PC-9 (cell line): ENCODE data around the gene GOLIM4. TPM values are rescaled to one million over a fixed set of nuclear protein-coding genes. Genes with fewer than 3 reads are reported as not detected.

Source experiments
- BruUV-seq: library from RNA; stranded (reverse); fragments of 400-500 nt; replicated peaks from 2 replicates; lab custom pipeline; 2021; lab: Mats Ljungman, UMichigan
- CTCF ChIA-PET: fragments of 300-600 bp; sonication (Branson Sonifier 250); formaldehyde crosslinking; loops from one replicate; lab custom pipeline; 2022; ENCODE audit warnings: antibody characterized with exemption; lab: Charles Lee
- POLR2A ChIA-PET: fragments of 300-600 bp; sonication (Branson Sonifier 250); formaldehyde crosslinking; loops from one replicate; lab custom pipeline; 2022; ENCODE audit warnings: antibody characterized with exemption; ENCODE audit not compliant: unreplicated experiment; lab: Charles Lee
- DNase-seq, 2 experiments: peaks; one replicate each; pipeline versions ENCODE4 v3.0.0 to v3.0.0-alpha.2; 2015 to 2022; ENCODE audit warnings: mixed read lengths in 1 of 2
- H2AFZ ChIP-seq: fragments of 200-600 bp; sonication (generic); 2 replicates; pipeline ENCODE4 v1.8.1; 2017; ENCODE audit warnings: antibody characterized with exemption
- H3F3A ChIP-seq: fragments of 200-600 bp; sonication (generic); 2 replicates; pipeline ENCODE4 v1.8.1; 2017; ENCODE audit warnings: antibody characterized with exemption, mild to moderate bottlenecking, low read depth; ENCODE audit not compliant: insufficient read depth
- H3K27ac ChIP-seq: fragments of 200-600 bp; sonication (generic); 2 replicates; pipeline ENCODE4 v1.6.1; 2016; ENCODE audit warnings: mixed run types
- H3K27me3 ChIP-seq: fragments of 200-600 bp; sonication (generic); 2 replicates; pipeline ENCODE4 v1.6.1; 2016; ENCODE audit warnings: low read depth, mixed run types; ENCODE audit not compliant: insufficient read depth
- H3K36me3 ChIP-seq: fragments of 200-600 bp; sonication (generic); 2 replicates; pipeline ENCODE4 v1.6.1; 2016; ENCODE audit warnings: low read depth, mixed run types
- H3K4me1 ChIP-seq: fragments of 200-600 bp; sonication (generic); replicated peaks from 2 replicates; pipeline ENCODE4 v1.6.1; 2016; ENCODE audit warnings: mixed run types; ENCODE audit not compliant: insufficient read depth
- H3K4me2 ChIP-seq: fragments of 200-600 bp; sonication (generic); 2 replicates; pipeline ENCODE4 v1.6.1; 2017; ENCODE audit warnings: mixed run types
- H3K4me3 ChIP-seq: fragments of 200-600 bp; sonication (generic); 2 replicates; pipeline ENCODE4 v1.6.1; 2016; ENCODE audit warnings: mixed run types
- H3K79me2 ChIP-seq: fragments of 200-600 bp; sonication (generic); 2 replicates; pipeline ENCODE4 v1.6.1; 2017; ENCODE audit warnings: low read depth, mixed run types
- H3K9me2 ChIP-seq: fragments of 200-600 bp; sonication (generic); 2 replicates; pipeline ENCODE4 v1.8.1; 2017; ENCODE audit warnings: mild to moderate bottlenecking; ENCODE audit not compliant: insufficient read depth
- H3K9me3 ChIP-seq: fragments of 200-600 bp; sonication (generic); 2 replicates; pipeline ENCODE4 v1.8.1; 2016; ENCODE audit warnings: low read depth; ENCODE audit not compliant: insufficient read depth
- H4K20me1 ChIP-seq: fragments of 200-600 bp; sonication (generic); 2 replicates; pipeline ENCODE4 v1.8.1; 2017; ENCODE audit not compliant: insufficient read depth
- CTCF ChIP-seq: fragments of 200-600 bp; sonication (generic); conservative IDR thresholded peaks from 2 replicates; pipeline ENCODE4 v1.6.1; 2017; ENCODE audit warnings: mixed run types, antibody characterized with exemption, mild to moderate bottlenecking, moderate library complexity
- EZH2 ChIP-seq: fragments of 200-600 bp; sonication (generic); IDR thresholded peaks from 2 replicates; pipeline ENCODE4 v1.8.0; 2017; ENCODE audit warnings: antibody characterized with exemption, low read depth
- intact Hi-C: fragments of 100-400 bp; cut with micrococcal nuclease; formaldehyde crosslinking; loops from one replicate; pipeline ENCODE4 v1.10.0; 2022; ENCODE audit not compliant: unreplicated experiment
- total RNA-seq: library from RNA; stranded (reverse); gene quantifications from 2 replicates; pipeline ENCODE4 v1.2.3, GENCODE V29; 2021

Gene GOLIM4
- total RNA-seq, 1 experiment from 2014 or later = 17.5 TPM

- no peak for DNase-seq
- ChIA-PET POLR2A (interaction anchor here (0.6 kb wide), 1 partner anchor 286 kb away, joined by 6 read pairs; no protein-coding TSS in a partner anchor), CTCF (interaction anchor here (0.6 to 2.0 kb wide), 6 partner anchors 26 to 564 kb away, joined by 3 to 16 read pairs (median 6); no protein-coding TSS in a partner anchor)
- H3K9me3 ChIP-seq = no peaks in the 10 kb centered on the region
- H3K27ac ChIP-seq = no peak overlapping the region
- TF ChIP-seq CTCF = no peak
- TF ChIP-seq EZH2 = no peak
- H3F3A ChIP-seq = no peaks in the 10 kb centered on the region
- no peaks in the 10 kb centered on the region for H3K27me3 ChIP-seq
- H3K4me1 ChIP-seq = no peaks in the 10 kb centered on the region
- no peaks in the 10 kb centered on the region; the same call in 1 of the 2 replicates for H4K20me1 ChIP-seq
- no peak overlapping the region for H3K4me3 ChIP-seq
- H3K79me2 ChIP-seq = no peaks in the 10 kb centered on the region
- no peak overlapping the region for H3K4me2 ChIP-seq
- no peak overlapping the region for H2AFZ ChIP-seq
- intact Hi-C loops = no loop called here
- BruUV-seq = no TSS peak
- no peaks in the 10 kb centered on the region for H3K9me2 ChIP-seq
- no peaks in the 10 kb centered on the region for H3K36me3 ChIP-seq
Observed at GRCh38 chr3:168048414-168049330, 47.1 kb downstream of the GOLIM4 start.

GRCh38 chr3:168047936-168048335 is 47.8 kb downstream of the GOLIM4 start:
- Histone ChIP-seq H3K4me3 (no peak overlapping the region), H2AFZ (no peak overlapping the region), H3K79me2 (no peaks in the 10 kb centered on the region), H4K20me1 (no peaks in the 10 kb centered on the region; the same call in 1 of the 2 replicates), H3K4me1 (no peaks in the 10 kb centered on the region), H3K9me3 (no peaks in the 10 kb centered on the region), H3K27me3 (no peaks in the 10 kb centered on the region), H3K4me2 (no peak overlapping the region), H3K36me3 (no peaks in the 10 kb centered on the region), H3K27ac (no peak overlapping the region), H3F3A (no peaks in the 10 kb centered on the region), H3K9me2 (no peaks in the 10 kb centered on the region)
- BruUV-seq = no TSS peak
- ChIA-PET CTCF (interaction anchor here (0.6 to 2.0 kb wide), 6 partner anchors 27 to 565 kb away, joined by 3 to 16 read pairs (median 6); no protein-coding TSS in a partner anchor), POLR2A (interaction anchor here (0.6 kb wide), 1 partner anchor 287 kb away, joined by 6 read pairs; no protein-coding TSS in a partner anchor)
- no peak for DNase-seq
- intact Hi-C loops = loop anchor here (1.0 to 2.0 kb wide), 6 partner anchors 47 to 799 kb away; partner anchors contain the start of gene GOLIM4
- no peak for TF ChIP-seq EZH2
- no peak for TF ChIP-seq CTCF

- intact Hi-C loops = loop anchor here (1.0 to 2.0 kb wide), 6 partner anchors 48 to 800 kb away; partner anchors contain the start of gene GOLIM4
- Histone ChIP-seq H4K20me1 (no peaks in the 10 kb centered on the region), H2AFZ (no peak overlapping the region), H3K36me3 (no peaks in the 10 kb centered on the region), H3K9me3 (no peaks in the 10 kb centered on the region), H3K9me2 (no peaks in the 10 kb centered on the region), H3K79me2 (no peaks in the 10 kb centered on the region), H3K4me3 (no peak overlapping the region), H3K27me3 (no peaks in the 10 kb centered on the region), H3K4me2 (no peak overlapping the region), H3F3A (no peaks in the 10 kb centered on the region), H3K27ac (no peak overlapping the region), H3K4me1 (no peaks in the 10 kb centered on the region)
- BruUV-seq = no TSS peak
- DNase-seq = peak in 1 of 2 experiments; percentile 79
- ChIA-PET CTCF (interaction anchor here (0.6 to 2.0 kb wide), 3 partner anchors 48 to 119 kb away, joined by 3 to 16 read pairs (median 3); no protein-coding TSS in a partner anchor), POLR2A (no interaction called here)
- no peak for TF ChIP-seq EZH2
- TF ChIP-seq CTCF = peak; percentile 89
Observed at GRCh38 chr3:168047190-168047795, 48.4 kb downstream of the GOLIM4 start.
